AG09309 (cell line): Measurements from ENCODE around the gene SERPINB7.
A peak's percentile ranks its signal among the peaks of the same experiment; 100 is the strongest.

Experiments used
- DNase-seq: peaks from one replicate; pipeline ENCODE4 v3.0.0-alpha.2; 2010; ENCODE audit warnings: low read depth
- H3K4me3 ChIP-seq: 2 replicates; pipeline ENCODE4 v1.5.1; 2011; ENCODE audit warnings: mild to moderate bottlenecking, low read depth, low read length, moderate library complexity; ENCODE audit not compliant: control insufficient read depth
- CTCF ChIP-seq: IDR thresholded peaks from 2 replicates; pipeline ENCODE4 v1.5.1; 2011; ENCODE audit warnings: mild to moderate bottlenecking, low read depth, low read length, inconsistent platforms; ENCODE audit not compliant: insufficient read depth, control insufficient read depth; ENCODE audit errors: missing control alignments

SERPINB7 gene

DNA sequence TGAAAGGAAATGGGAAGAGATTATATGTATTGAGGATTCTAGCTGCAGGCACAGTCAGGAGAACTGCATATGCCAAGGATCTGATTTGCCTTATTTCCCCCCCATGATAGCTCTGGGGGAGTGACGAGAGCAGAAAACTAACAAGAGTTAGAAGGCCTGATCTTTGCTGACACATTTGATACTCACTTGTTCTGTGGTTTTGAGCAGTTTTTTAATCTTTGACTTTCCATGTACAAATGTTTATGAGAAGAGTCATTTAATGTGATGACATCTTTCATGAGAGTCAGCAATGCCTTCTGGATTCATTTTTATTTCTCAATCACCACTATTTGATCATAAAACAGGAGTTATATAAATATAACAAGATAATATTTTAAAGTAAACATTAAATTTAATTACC, 12.7 kb upstream of the SERPINB7 start:
- H3K4me3 ChIP-seq: no peak overlapping the region
- no peak for TF ChIP-seq CTCF
- DNase-seq: peak; percentile 89

GRCh38 chr18:63763831-63764600, 11.2 kb upstream of the SERPINB7 start:
- no peak for DNase-seq
- no peak for TF ChIP-seq CTCF
- H3K4me3 ChIP-seq: no peak overlapping the region

- H3K4me3 ChIP-seq: no peak overlapping the region
- DNase-seq: no peak
- no peak for TF ChIP-seq CTCF
Observed at GRCh38 chr18:63765837-63766236, 9.4 kb upstream of the SERPINB7 start.

DNA sequence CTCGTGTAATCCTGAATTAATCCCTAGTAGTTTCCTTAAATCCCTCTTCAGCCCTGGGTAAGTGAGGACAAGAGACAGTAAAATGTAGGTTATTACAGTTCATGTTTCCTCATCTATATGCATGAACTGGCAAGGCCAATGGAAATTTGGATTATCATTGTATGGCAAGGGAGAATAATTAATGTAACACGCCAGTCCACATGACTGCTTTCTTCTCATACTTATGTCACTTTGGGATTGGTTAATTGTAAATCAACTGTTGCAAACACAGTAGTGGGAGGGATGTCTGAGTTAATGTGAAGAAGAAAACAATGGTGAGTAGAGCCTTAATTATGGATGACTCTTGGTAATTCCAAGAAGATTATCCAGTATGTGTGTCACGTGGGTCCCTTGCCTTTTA, 1.7 kb upstream of the SERPINB7 start:
- TF ChIP-seq CTCF: no peak
- H3K4me3 ChIP-seq: no peak overlapping the region
- DNase-seq: no peak

DNA sequence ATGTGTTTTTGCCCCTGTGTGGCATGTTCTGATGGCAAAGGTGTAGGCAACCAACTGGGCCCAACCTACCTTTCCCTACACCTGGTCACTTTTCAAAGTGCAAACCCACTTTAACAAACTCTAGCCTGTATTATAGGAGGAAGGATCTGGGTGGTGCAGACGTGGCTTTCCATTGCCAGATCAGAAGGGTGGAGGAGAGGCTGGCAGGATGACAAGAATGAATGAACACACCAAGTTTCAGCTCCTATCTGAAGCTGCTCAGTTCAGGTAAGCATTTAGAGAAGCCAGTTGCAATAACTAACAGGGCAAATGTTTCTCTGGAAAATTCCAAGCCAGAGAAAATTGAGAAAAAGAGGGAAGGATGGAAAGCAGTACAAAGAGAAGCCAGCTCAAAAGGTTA, 707 bp upstream of the SERPINB7 start:
- no peak for DNase-seq
- TF ChIP-seq CTCF: no peak
- H3K4me3 ChIP-seq: no peak overlapping the region

DNA sequence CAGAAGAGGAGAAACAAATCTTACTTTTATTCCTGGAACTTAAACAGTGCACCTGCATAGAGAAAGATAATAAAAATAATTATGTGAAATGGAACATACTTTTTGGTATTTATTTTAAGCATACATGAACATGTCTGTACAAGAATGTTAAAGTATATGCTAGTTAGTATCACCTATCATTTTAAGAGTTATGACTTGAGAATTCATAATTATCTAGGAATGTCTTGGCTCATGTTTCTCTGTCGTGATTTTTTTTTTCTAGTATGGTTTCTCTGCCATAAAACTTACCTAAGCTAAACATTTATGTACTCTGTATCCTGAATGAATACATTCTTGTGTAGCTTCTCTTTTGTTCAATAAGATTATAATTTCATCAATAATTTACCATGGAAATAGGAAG, 4.2 kb downstream of the SERPINB7 start:
- no peak for DNase-seq
- no peak for TF ChIP-seq CTCF
- no peak overlapping the region for H3K4me3 ChIP-seq
